SK-N-SH treated with all-trans-retinoic acid at 6 μM for 48 hours (cell line): ENCODE data around the gene TEFM.

ENCODE experiments used
- ATAC-seq: fragments of 200-7000 bp; cut with Tn5 transposase; 3 replicates; pipeline ENCODE4 v1.9.1; 2020; ENCODE audit warnings: mild to moderate bottlenecking, moderate library complexity
- ARNTL ChIP-seq: fragments of 450-650 bp; formaldehyde crosslinking; IDR thresholded peaks from 2 replicates; pipeline ENCODE4 v1.5.0; 2020; ENCODE audit warnings: low read depth, mild to moderate bottlenecking, moderate library complexity, borderline replicate concordance
- BACH2 ChIP-seq: fragments of 250-450 bp; sonication (Bioruptor Pico); IDR thresholded peaks from 2 replicates; pipeline ENCODE4 v1.9.0; 2021; ENCODE audit warnings: mild to moderate bottlenecking, borderline replicate concordance
- CREB5 ChIP-seq: fragments of 250-450 bp; sonication (Bioruptor Pico); IDR thresholded peaks from 2 replicates; pipeline ENCODE4 v1.5.1; 2020; ENCODE audit warnings: low read depth, mild to moderate bottlenecking, moderate library complexity
- CSDC2 ChIP-seq: fragments of 250-450 bp; sonication (Bioruptor Pico); IDR thresholded peaks from 2 replicates; pipeline ENCODE4 v1.5.0; 2020; ENCODE audit warnings: mild to moderate bottlenecking, moderate library complexity
- CSRNP3 ChIP-seq: fragments of 250-450 bp; sonication (Bioruptor Pico); IDR thresholded peaks from 2 replicates; pipeline ENCODE4 v1.5.1; 2021; ENCODE audit warnings: mild to moderate bottlenecking, moderate library complexity
- ESRRG ChIP-seq: fragments of 250-450 bp; sonication (Bioruptor Pico); IDR thresholded peaks from 2 replicates; pipeline ENCODE4 v1.6.1; 2021; ENCODE audit warnings: mild to moderate bottlenecking
- GLIS3 ChIP-seq: fragments of 250-450 bp; sonication (Bioruptor Pico); IDR thresholded peaks from 2 replicates; pipeline ENCODE4 v1.5.0; 2020; ENCODE audit warnings: mild to moderate bottlenecking, moderate library complexity
- ISL1 ChIP-seq: fragments of 250-450 bp; sonication (Bioruptor Pico); IDR thresholded peaks from 2 replicates; pipeline ENCODE4 v2.1.2; 2022; ENCODE audit warnings: mild to moderate bottlenecking, moderate library complexity
- OSR1 ChIP-seq: fragments of 250-450 bp; sonication (Bioruptor Pico); IDR thresholded peaks from 2 replicates; pipeline ENCODE4 v1.8.0; 2022; ENCODE audit warnings: moderate library complexity, mild to moderate bottlenecking, inconsistent platforms
- PATZ1 ChIP-seq: fragments of 250-450 bp; sonication (Bioruptor Pico); IDR thresholded peaks from 2 replicates; pipeline ENCODE4 v1.8.0; 2020; ENCODE audit warnings: mild to moderate bottlenecking, moderate library complexity, borderline replicate concordance
- POU6F1 ChIP-seq: fragments of 250-450 bp; sonication (Bioruptor Pico); IDR thresholded peaks from 2 replicates; pipeline ENCODE4 v1.8.0; 2021; ENCODE audit warnings: low read depth, mild to moderate bottlenecking, moderate library complexity, borderline replicate concordance
- PPARA ChIP-seq: fragments of 250-450 bp; sonication (Bioruptor Pico); IDR thresholded peaks from 2 replicates; pipeline ENCODE4 v1.5.0; 2020; ENCODE audit warnings: mild to moderate bottlenecking, borderline replicate concordance
- RARB ChIP-seq: fragments of 250-450 bp; sonication (Bioruptor Pico); IDR thresholded peaks from 2 replicates; pipeline ENCODE4 v1.8.0; 2021; ENCODE audit warnings: mild to moderate bottlenecking, moderate library complexity
- TOX ChIP-seq: fragments of 250-450 bp; sonication (Bioruptor Pico); IDR thresholded peaks from 2 replicates; pipeline ENCODE4 v1.8.0; 2021; ENCODE audit warnings: mild to moderate bottlenecking, moderate library complexity, borderline replicate concordance
- TSHZ2 ChIP-seq: fragments of 250-450 bp; sonication (Bioruptor Pico); IDR thresholded peaks from 2 replicates; pipeline ENCODE4 v1.5.0; 2020; ENCODE audit warnings: mild to moderate bottlenecking, moderate library complexity
- ZFP30 ChIP-seq: fragments of 450-650 bp; formaldehyde crosslinking; IDR thresholded peaks from 2 replicates; pipeline ENCODE4 v1.5.0; 2022; ENCODE audit warnings: mild to moderate bottlenecking, moderate library complexity
- ZNF70 ChIP-seq: fragments of 450-650 bp; formaldehyde crosslinking; IDR thresholded peaks from 2 replicates; pipeline ENCODE4 v1.5.0; 2020; ENCODE audit warnings: mild to moderate bottlenecking, moderate library complexity
- ZNF8 ChIP-seq: fragments of 450-650 bp; formaldehyde crosslinking; IDR thresholded peaks from 2 replicates; pipeline ENCODE4 v1.5.0; 2020; ENCODE audit warnings: mild to moderate bottlenecking, moderate library complexity

Gene TEFM

GRCh38 chr17:30950669-30951399 is 44.8 kb upstream of the TEFM start (continued):
- TF ChIP-seq TSHZ2 (CRISPR knock-in tag) (no peak), RARB (CRISPR knock-in tag) (no peak)

- no peak; the same call in 2 of the 3 replicates for ATAC-seq
- no peak for TF ChIP-seq GLIS3 (CRISPR knock-in tag)
- no peak for TF ChIP-seq ZNF70 (CRISPR knock-in tag)
- TF ChIP-seq ARNTL, result no peak
- no peak for TF ChIP-seq CREB5 (CRISPR knock-in tag)
- no peak for TF ChIP-seq RARB (CRISPR knock-in tag)
- no peak for TF ChIP-seq CSDC2
- no peak for TF ChIP-seq TSHZ2 (CRISPR knock-in tag)
- no peak for TF ChIP-seq PPARA
- no peak for TF ChIP-seq BACH2 (CRISPR knock-in tag)
- no peak for TF ChIP-seq ISL1
- no peak for TF ChIP-seq PATZ1
- TF ChIP-seq CSRNP3 (CRISPR knock-in tag), result no peak
- TF ChIP-seq ESRRG, result no peak
- no peak for TF ChIP-seq POU6F1 (CRISPR knock-in tag)
- no peak for TF ChIP-seq ZNF8 (CRISPR knock-in tag)
Measured at GRCh38 chr17:30950189-30950588, 44.2 kb upstream of the TEFM start.

GRCh38 chr17:30947796-30948195 is 41.8 kb upstream of the TEFM start:
- no peak for ATAC-seq
- TF ChIP-seq OSR1 (CRISPR knock-in tag) (no peak), PPARA (no peak), ZFP30 (no peak), TSHZ2 (CRISPR knock-in tag) (no peak), TOX (CRISPR knock-in tag) (no peak), PATZ1 (no peak), ZNF8 (CRISPR knock-in tag) (no peak)
